Measurements from ENCODE around the gene CLDND2. TPM values are rescaled to one million over a fixed set of nuclear protein-coding genes. Genes with fewer than 3 reads are reported as not detected.

The CLDND2 gene
- total and polyA plus RNA-seq, 2 of the 8 experiments (the other 6 are each of a cell fraction or from before 2014, with no cell fraction given), result 0.21 to 0.56 TPM

DNA sequence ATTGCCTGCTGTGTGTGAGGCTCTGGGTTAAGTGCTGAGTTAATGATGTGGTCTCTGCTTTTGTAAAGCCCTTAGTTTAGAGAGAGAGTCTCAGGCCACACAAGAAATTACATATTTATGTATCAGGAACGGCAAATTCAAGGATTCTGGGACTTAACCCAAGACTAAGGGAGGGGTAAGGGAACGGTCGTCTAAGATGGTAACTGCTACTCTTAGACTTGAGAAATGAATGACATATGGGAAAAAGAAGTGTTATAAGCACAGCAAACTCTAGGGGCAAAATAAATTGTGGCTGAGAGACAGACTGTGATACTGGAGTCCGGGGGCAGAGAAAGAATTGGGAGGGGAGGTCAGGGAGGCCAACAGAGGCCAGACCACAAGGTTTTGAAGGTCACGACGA lies 37.1 kb downstream of the CLDND2 start:
- no peak overlapping the region for H4K8ac ChIP-seq (ENCODE audit: extremely low read depth, insufficient read depth, low read length)
- no peaks in the 10 kb centered on the region for H4K20me1 ChIP-seq (replicated peaks in 1 of 2; ENCODE audit: control insufficient read depth in 1 of 2, insufficient read depth in 2 of 2, low read length in 2 of 2)
- no peak overlapping the region for H3K4me3 ChIP-seq (ENCODE audit: extremely low read depth in 1 of 4, insufficient read depth in 2 of 4, low read depth in 3 of 4, low read length in 4 of 4)
- H3K23me2 ChIP-seq (ENCODE audit: low read depth, low read length), result peaks cover 4% of the 10 kb centered on the region; the same call in 1 of the 2 replicates
- no peak overlapping the region for H2BK12ac ChIP-seq (ENCODE audit: low read depth, low read length)
- no peaks in the 10 kb centered on the region; a peak in 1 of 4 replicates for H3K9me3 ChIP-seq (ENCODE audit: insufficient read depth in 2 of 2, low read depth in 1 of 2, low read length in 1 of 2)
- H4K5ac ChIP-seq (ENCODE audit: insufficient read length, low read depth, low read length), result no peak overlapping the region
- H2BK5ac ChIP-seq (ENCODE audit: low read depth, low read length), result no peak overlapping the region
- no peaks in the 10 kb centered on the region for H3K79me2 ChIP-seq (ENCODE audit: control insufficient read depth in 1 of 2, insufficient read depth in 2 of 2, low read length in 2 of 2)
- no peak overlapping the region for H2BK120ac ChIP-seq (replicated peaks; ENCODE audit: low read depth, low read length)
- peaks cover 0 to 6% (median 4%) of the 10 kb centered on the region in 4 experiments; a peak in 4 of 7 replicates for H3K27me3 ChIP-seq (replicated peaks in 1 of 4; ENCODE audit: control insufficient read depth in 3 of 4, extremely low read depth in 1 of 4, insufficient read depth in 3 of 4, low read length in 3 of 4)
- POLR2A ChIA-PET (ENCODE audit: partially characterized antibody), result interaction anchor here (1.3 to 1.6 kb wide), 2 partner anchors 12 to 22 kb away, joined by 3 to 4 read pairs; no protein-coding TSS in a partner anchor
- no peak overlapping the region for H4K91ac ChIP-seq (replicated peaks; ENCODE audit: insufficient read length, low read length)
- WGBS, 2 experiments (ENCODE audit: extremely low coverage in 1 of 2, insufficient coverage in 1 of 2, insufficient read length in 1 of 2, insufficient replicate concordance in 2 of 2, low coverage in 1 of 2, low lambda C conversion rate in 2 of 2, missing lambda C conversion rate in 1 of 2), result 94% methylated on average over 6 of the region's 6 CpGs; no CpG with 5 or more reads in 1 of the 2 experiments
- H3K27ac ChIP-seq (ENCODE audit: low read depth, low read length), result no peak overlapping the region
- no peak overlapping the region for H2BK15ac ChIP-seq (ENCODE audit: low read length)
- FAIRE-seq, result no peak
- no peak overlapping the region for H2AK5ac ChIP-seq (ENCODE audit: low read depth, low read length)
- peaks cover 0 to 8% (median 5%) of the 10 kb centered on the region in 4 experiments; a peak in 4 of 7 replicates for H3K4me1 ChIP-seq (replicated peaks in 1 of 4; ENCODE audit: control insufficient read depth in 3 of 4, insufficient read depth in 4 of 4, low read length in 3 of 4)
- H2BK20ac ChIP-seq (ENCODE audit: low read length), result no peak overlapping the region
- peaks cover 0 to 16% (median 2%) of the 10 kb centered on the region in 4 experiments; a peak in 4 of 8 replicates for H3K36me3 ChIP-seq (ENCODE audit: control insufficient read depth in 2 of 4, insufficient read depth in 4 of 4, low read length in 3 of 4)
- DNase-seq (ENCODE audit: low read depth in 1 of 2, low spot score in 2 of 2), result no peak
- H3K14ac ChIP-seq (ENCODE audit: insufficient read length), result no peak overlapping the region
- H3K79me1 ChIP-seq (ENCODE audit: low read depth, low read length), result no peaks in the 10 kb centered on the region
- no peak overlapping the region for H3K56ac ChIP-seq (replicated peaks; ENCODE audit: insufficient read length, low read depth, low read length)
- no peak overlapping the region for H3K18ac ChIP-seq (ENCODE audit: extremely low read depth, low read length)
- CTCF ChIA-PET (ENCODE audit: partially characterized antibody), result interaction anchor here (0.6 kb wide), 1 partner anchor 1315 kb away, joined by 3 read pairs; no protein-coding TSS in a partner anchor
- H2AFZ ChIP-seq (ENCODE audit: low read length), result no peak overlapping the region
- no peak overlapping the region for H3K23ac ChIP-seq (ENCODE audit: insufficient read length)
- H3K9ac ChIP-seq (replicated peaks in 1 of 4; ENCODE audit: extremely low read depth in 1 of 4, low read depth in 3 of 4, low read length in 3 of 4), result no peak overlapping the region
- H3K4ac ChIP-seq (replicated peaks; ENCODE audit: insufficient read length, low read depth, low read length), result no peak overlapping the region
- no peak overlapping the region for H3K4me2 ChIP-seq (ENCODE audit: insufficient read depth in 1 of 2, low read depth in 2 of 2, low read length in 2 of 2)
- no peak for TF ChIP-seq TEAD4 (IDR thresholded peaks at IDR 0.05; ENCODE audit: low read depth, low read length)
- TF ChIP-seq CHD1 (IDR thresholded peaks at IDR 0.05; ENCODE audit: low read depth, low read length), result no peak
- TF ChIP-seq POLR2A (IDR thresholded peaks at IDR 0.05; ENCODE audit: control extremely low read depth in 1 of 2, low read depth in 2 of 2, low read length in 2 of 2), result no peak

Data from H1 (cell line).